HL-60 (cell line): Measurements from ENCODE around the gene NMT1.

Experiments
- DNase-seq, 2 experiments: peaks; one replicate each; pipeline ENCODE4 v3.0.0-alpha.2; 2010 to 2020; ENCODE audit warnings: low read depth in 1 of 2, low spot score in 1 of 2
- H3K27ac ChIP-seq: fragments of 250-450 bp; sonication (Bioruptor Pico); replicated peaks from 2 replicates; pipeline ENCODE4 v1.5.1; 2020; ENCODE audit warnings: mild to moderate bottlenecking, moderate library complexity
- H3K27me3 ChIP-seq: fragments of 250-450 bp; sonication (Bioruptor Pico); 2 replicates; pipeline ENCODE4 v1.5.1; 2021; ENCODE audit warnings: mild to moderate bottlenecking, moderate library complexity; ENCODE audit not compliant: insufficient read depth, poor library complexity, severe bottlenecking
- H3K4me3 ChIP-seq: replicated peaks from 2 replicates; pipeline ENCODE4 v1.5.1; 2011; ENCODE audit warnings: mild to moderate bottlenecking, control low read depth, low read length; ENCODE audit not compliant: insufficient read depth
- CTCF ChIP-seq: IDR thresholded peaks from one replicate; pipeline ENCODE4 v1.5.1; 2011; ENCODE audit warnings: low read length, control low read depth, inconsistent platforms; ENCODE audit not compliant: insufficient read depth
- GABPA ChIP-seq: IDR thresholded peaks from 2 replicates; pipeline ENCODE4 v1.6.1; 2012; ENCODE audit warnings: low read depth
- POLR2AphosphoS5 ChIP-seq: IDR thresholded peaks from 2 replicates; pipeline ENCODE4 v1.6.1; 2012; ENCODE audit warnings: low read depth
- REST ChIP-seq: IDR thresholded peaks from 2 replicates; pipeline ENCODE4 v1.6.1; 2012; ENCODE audit warnings: low read depth; ENCODE audit not compliant: insufficient replicate concordance
- SPI1 ChIP-seq: IDR thresholded peaks from 2 replicates; pipeline ENCODE4 v1.6.1; 2012; ENCODE audit warnings: low read depth, mild to moderate bottlenecking, borderline replicate concordance

Gene NMT1

GRCh38 chr17:45127207-45127547, 66.1 kb downstream of the NMT1 start:
- no peak overlapping the region for H3K27ac ChIP-seq
- peak in 1 of 2 experiments; percentile 31 for DNase-seq
- H3K4me3 ChIP-seq, result no peak overlapping the region
- TF ChIP-seq GABPA (no peak), REST (no peak), POLR2AphosphoS5 (no peak), SPI1 (no peak), CTCF (no peak)
- no peaks in the 10 kb centered on the region for H3K27me3 ChIP-seq

- Histone ChIP-seq H3K4me3 (no peak overlapping the region), H3K27ac (no peak overlapping the region), H3K27me3 (no peaks in the 10 kb centered on the region)
- TF ChIP-seq REST (no peak), GABPA (no peak), CTCF (no peak)
- no peak for DNase-seq
Measured at GRCh38 chr17:45127548-45128300, 66.6 kb downstream of the NMT1 start.

GRCh38 chr17:45128331-45128730, 67.2 kb downstream of the NMT1 start:
- Histone ChIP-seq H3K27ac (no peak overlapping the region), H3K27me3 (no peaks in the 10 kb centered on the region), H3K4me3 (no peak overlapping the region)
- no peak for DNase-seq
- TF ChIP-seq CTCF (no peak), GABPA (no peak), SPI1 (no peak), REST (no peak)
